H1 (cell line): Measurements from ENCODE around the gene ARAP3. TPM values are rescaled to one million over a fixed set of nuclear protein-coding genes. Genes with fewer than 3 reads are reported as not detected.

Experiments used
- CTCF ChIA-PET: fragments of 300-600 bp; sonication (Branson Sonifier 250); formaldehyde crosslinking; loops from one replicate; lab custom pipeline; 2021; ENCODE audit not compliant: partially characterized antibody; lab: Charles Lee
- POLR2A ChIA-PET: fragments of 300-600 bp; sonication (Branson Sonifier 250); formaldehyde crosslinking; loops from one replicate; lab custom pipeline; 2021; ENCODE audit warnings: inconsistent platforms; ENCODE audit not compliant: partially characterized antibody; lab: Charles Lee
- DNase-seq, 2 experiments: peaks; one replicate each; pipeline versions ENCODE4 v3.0.0 to v3.0.0-alpha.2; 2010 to 2022; ENCODE audit warnings: low spot score in 2 of 2, low read depth in 1 of 2, mixed read lengths in 1 of 2
- FAIRE-seq: peaks from 2 replicates; lab custom pipeline; 2011; peaks lifted over from hg19 to GRCh38; lab: Jason Lieb, UNC
- H2AFZ ChIP-seq: 2 replicates; pipeline ENCODE4 v1.8.1; 2012; ENCODE audit warnings: low read length, inconsistent platforms
- H2AK5ac ChIP-seq: 2 replicates; pipeline ENCODE4 v1.6.1; 2013; ENCODE audit warnings: low read depth, low read length
- H2BK120ac ChIP-seq: replicated peaks from 2 replicates; pipeline ENCODE3; 2013; ENCODE audit warnings: low read depth, low read length, inconsistent platforms
- H2BK12ac ChIP-seq: 2 replicates; pipeline ENCODE4 v1.6.1; 2013; ENCODE audit warnings: low read depth, low read length
- H2BK15ac ChIP-seq: 2 replicates; pipeline ENCODE4 v1.6.1; 2013; ENCODE audit warnings: low read length
- H2BK20ac ChIP-seq: 2 replicates; pipeline ENCODE4 v1.6.1; 2013; ENCODE audit warnings: low read length
- H2BK5ac ChIP-seq: 2 replicates; pipeline ENCODE4 v1.6.1; 2013; ENCODE audit warnings: low read depth, low read length
- H3K14ac ChIP-seq: 2 replicates; pipeline ENCODE4 v1.6.1; 2013; ENCODE audit warnings: inconsistent platforms; ENCODE audit not compliant: insufficient read length
- H3K18ac ChIP-seq: 2 replicates; pipeline ENCODE4 v1.6.1; 2013; ENCODE audit warnings: low read length; ENCODE audit errors: extremely low read depth
- H3K23ac ChIP-seq: 2 replicates; pipeline ENCODE4 v1.6.1; 2013; ENCODE audit warnings: inconsistent platforms; ENCODE audit not compliant: insufficient read length
- H3K23me2 ChIP-seq: 2 replicates; pipeline ENCODE4 v1.6.1; 2013; ENCODE audit warnings: low read depth, low read length
- H3K27ac ChIP-seq: 2 replicates; pipeline ENCODE4 v1.6.1; 2011; ENCODE audit warnings: low read depth, low read length, inconsistent platforms
- H3K27me3 ChIP-seq, 4 experiments: replicated peaks in 1 of 4; 1 replicate in 1 of 4; 2 replicates in 3 of 4; pipeline versions ENCODE4 v1.6.1 to v1.8.1; 2011 to 2013; ENCODE audit warnings: low read length in 3 of 4, mild to moderate bottlenecking in 3 of 4, inconsistent platforms in 2 of 4, mixed read lengths in 2 of 4, moderate library complexity in 1 of 4; ENCODE audit not compliant: control insufficient read depth in 3 of 4, insufficient read depth in 3 of 4; ENCODE audit errors: extremely low read depth in 1 of 4
- H3K36me3 ChIP-seq, 4 experiments: 2 replicates each; pipeline versions ENCODE4 v1.6.1 to v1.8.1; 2011 to 2013; ENCODE audit warnings: mild to moderate bottlenecking in 4 of 4, low read length in 3 of 4, moderate library complexity in 2 of 4, control low read depth in 1 of 4, inconsistent platforms in 1 of 4; ENCODE audit not compliant: insufficient read depth in 4 of 4, control insufficient read depth in 2 of 4
- H3K4ac ChIP-seq: replicated peaks from 2 replicates; pipeline ENCODE3; 2013; ENCODE audit warnings: low read length, low read depth, mixed read lengths, inconsistent platforms; ENCODE audit not compliant: insufficient read length
- H3K4me1 ChIP-seq, 4 experiments: replicated peaks in 1 of 4; 1 replicate in 1 of 4; 2 replicates in 3 of 4; pipeline versions ENCODE4 v1.6.1 to v1.8.1; 2011 to 2013; ENCODE audit warnings: low read length in 3 of 4, inconsistent platforms in 2 of 4, mixed read lengths in 1 of 4; ENCODE audit not compliant: insufficient read depth in 4 of 4, control insufficient read depth in 3 of 4
- H3K4me2 ChIP-seq, 2 experiments: 2 replicates each; pipeline versions ENCODE4 v1.6.1 to v1.8.1; 2011 to 2013; ENCODE audit warnings: low read depth in 2 of 2, low read length in 2 of 2, control low read depth in 1 of 2, inconsistent platforms in 1 of 2, mild to moderate bottlenecking in 1 of 2; ENCODE audit not compliant: insufficient read depth in 1 of 2
- H3K4me3 ChIP-seq, 4 experiments: fragments of 200-600, 300-600 bp in 1 of 4; sonication (generic), shearing (Covaris generic), sonication (Bioruptor Twin) in 1 of 4; 2 replicates each; pipeline versions ENCODE4 v1.5.1 to v1.8.1; 2011 to 2016; ENCODE audit warnings: low read length in 4 of 4, low read depth in 3 of 4, control low read depth in 2 of 4, inconsistent platforms in 2 of 4, mild to moderate bottlenecking in 2 of 4, mixed read lengths in 1 of 4, moderate library complexity in 1 of 4; ENCODE audit not compliant: insufficient read depth in 2 of 4; ENCODE audit errors: extremely low read depth in 1 of 4
- H3K56ac ChIP-seq: replicated peaks from 2 replicates; pipeline ENCODE3; 2013; ENCODE audit warnings: low read depth, mild to moderate bottlenecking, mixed read lengths, low read length, inconsistent platforms; ENCODE audit not compliant: insufficient read length
- H3K79me1 ChIP-seq: 2 replicates; pipeline ENCODE4 v1.6.1; 2013; ENCODE audit warnings: low read depth, low read length, control low read depth
- H3K79me2 ChIP-seq, 2 experiments: 2 replicates each; pipeline versions ENCODE4 v1.6.1 to v1.8.1; 2012 to 2013; ENCODE audit warnings: low read length in 2 of 2, mild to moderate bottlenecking in 2 of 2, inconsistent platforms in 1 of 2; ENCODE audit not compliant: insufficient read depth in 2 of 2, control insufficient read depth in 1 of 2
- H3K9ac ChIP-seq, 4 experiments: replicated peaks in 1 of 4; 1 replicate in 1 of 4; 2 replicates in 3 of 4; pipeline versions ENCODE4 v1.6.1 to v1.8.1; 2011 to 2013; ENCODE audit warnings: low read depth in 3 of 4, low read length in 3 of 4, control low read depth in 2 of 4, mild to moderate bottlenecking in 2 of 4, moderate library complexity in 2 of 4, inconsistent platforms in 1 of 4; ENCODE audit errors: extremely low read depth in 1 of 4
- H3K9me3 ChIP-seq, 2 experiments: 2 replicates each; pipeline versions ENCODE4 v1.6.1 to v1.8.1; 2012 to 2013; ENCODE audit warnings: mild to moderate bottlenecking in 2 of 2, moderate library complexity in 2 of 2, control low read depth in 1 of 2, inconsistent platforms in 1 of 2, low read depth in 1 of 2, low read length in 1 of 2, mixed read lengths in 1 of 2; ENCODE audit not compliant: insufficient read depth in 2 of 2
- H4K20me1 ChIP-seq, 2 experiments: replicated peaks in 1 of 2; 2 replicates each; pipeline versions ENCODE3 to v1.8.1; 2011 to 2013; ENCODE audit warnings: inconsistent platforms in 2 of 2, low read length in 2 of 2, mild to moderate bottlenecking in 1 of 2; ENCODE audit not compliant: insufficient read depth in 2 of 2, control insufficient read depth in 1 of 2
- H4K5ac ChIP-seq: 2 replicates; pipeline ENCODE4 v1.6.1; 2013; ENCODE audit warnings: low read length, low read depth, mixed read lengths, inconsistent platforms; ENCODE audit not compliant: insufficient read length
- H4K8ac ChIP-seq: 2 replicates; pipeline ENCODE4 v1.8.0; 2013; ENCODE audit warnings: mild to moderate bottlenecking, moderate library complexity, low read length, inconsistent platforms; ENCODE audit not compliant: insufficient read depth; ENCODE audit errors: extremely low read depth
- H4K91ac ChIP-seq: replicated peaks from 2 replicates; pipeline ENCODE3; 2013; ENCODE audit warnings: low read length, mixed read lengths, inconsistent platforms; ENCODE audit not compliant: insufficient read length
- BACH1 ChIP-seq: IDR thresholded peaks from 2 replicates; pipeline ENCODE4 v1.6.1; 2012; ENCODE audit warnings: low read length, improper control_type of control experiment
- BCL11A ChIP-seq, 2 experiments: IDR thresholded peaks; one replicate each; pipeline ENCODE4 v1.6.1; 2011; ENCODE audit warnings: low read depth in 2 of 2, low read length in 2 of 2, mild to moderate bottlenecking in 2 of 2
- CREB1 ChIP-seq: IDR thresholded peaks from 2 replicates; pipeline ENCODE4 v1.6.1; 2012; ENCODE audit warnings: inconsistent platforms
- E2F6 ChIP-seq: IDR thresholded peaks from 2 replicates; pipeline ENCODE4 v1.6.1; 2012; ENCODE audit warnings: inconsistent platforms
- FOSL1 ChIP-seq: IDR thresholded peaks from 2 replicates; pipeline ENCODE4 v1.6.1; 2011; ENCODE audit warnings: mild to moderate bottlenecking, low read depth, low read length, moderate library complexity; ENCODE audit not compliant: insufficient read depth
- MAFK ChIP-seq: IDR thresholded peaks from 2 replicates; pipeline ENCODE4 v1.6.1; 2012; ENCODE audit warnings: low read depth, mild to moderate bottlenecking, improper control_type of control experiment, low read length
- MAX ChIP-seq: IDR thresholded peaks from 2 replicates; pipeline ENCODE4 v1.6.1; 2012; ENCODE audit warnings: inconsistent platforms
- PHF8 ChIP-seq: fragments of 200-600 bp; sonication (generic); conservative IDR thresholded peaks from 2 replicates; pipeline ENCODE4 v1.7.1; 2012; ENCODE audit warnings: low read depth, mild to moderate bottlenecking, inconsistent platforms, low read length, moderate library complexity
- RXRA ChIP-seq: IDR thresholded peaks from 2 replicates; pipeline ENCODE4 v1.6.1; 2011; ENCODE audit warnings: low read depth, mild to moderate bottlenecking, low read length, moderate library complexity; ENCODE audit not compliant: insufficient read depth
- SP1 ChIP-seq: IDR thresholded peaks from 2 replicates; pipeline ENCODE4 v1.6.1; 2011; ENCODE audit warnings: low read depth, low read length
- SP2 ChIP-seq: IDR thresholded peaks from 2 replicates; pipeline ENCODE4 v1.6.1; 2012; ENCODE audit warnings: mild to moderate bottlenecking, low read length, inconsistent platforms
- SUZ12 ChIP-seq: fragments of 200-600 bp; sonication (generic); IDR thresholded peaks from 2 replicates; pipeline ENCODE4 v1.6.1; 2012; ENCODE audit warnings: mild to moderate bottlenecking, inconsistent platforms, low read length, moderate library complexity, mixed read lengths
- TBP ChIP-seq: IDR thresholded peaks from 2 replicates; pipeline ENCODE4 v1.6.1; 2011; ENCODE audit warnings: low read depth, low read length, improper control_type of control experiment
- TCF12 ChIP-seq: IDR thresholded peaks from 2 replicates; pipeline ENCODE4 v1.6.1; 2011; ENCODE audit warnings: low read depth, mild to moderate bottlenecking, low read length
- polyA plus RNA-seq, 7 experiments: library from polyadenylated mRNA; depleted of rRNA in 3 of 7; stranded (reverse) in 5 of 7; unstranded in 2 of 7; fragments of >200 nt in 5 of 7; fragments of 200-250 nt in 2 of 7; gene quantifications; 1 replicate in 5 of 7; 2 replicates in 1 of 7; 4 replicates in 1 of 7; pipeline versions ENCODE4 v1.2.1 to v1.2.3, GENCODE V29; 2011 to 2013; ENCODE audit warnings: missing spikeins in 2 of 7, mixed read lengths in 2 of 7
- total RNA-seq: library from RNA; stranded (reverse); fragmentation: NEBNext Ultra II Directional; extraction: Animal tissue kit (Norgen Biotek cat#: 25700); gene quantifications from 2 replicates; pipeline ENCODE4 v1.2.1, GENCODE V29; 2021

Gene ARAP3
- total and polyA plus RNA-seq, 2 of the 8 experiments (the other 6 are each of a cell fraction or from before 2014, with no cell fraction given), result 14.4 to 48.6 TPM

- H3K79me2 ChIP-seq, result peaks cover 0 to 6% of the 10 kb centered on the region in 2 experiments; a peak in 1 of 4 replicates
- H3K4me3 ChIP-seq, result no peak overlapping the region
- no peak overlapping the region for H2AFZ ChIP-seq
- peaks cover 15% of the 10 kb centered on the region for H3K23me2 ChIP-seq
- peak overlapping the region in 1 of 2 experiments; percentile 88; a peak in 1 of 4 replicates for H3K4me2 ChIP-seq
- H3K14ac ChIP-seq, result no peak overlapping the region
- peaks cover 0 to 5% (median 2%) of the 10 kb centered on the region in 4 experiments; a peak in 5 of 8 replicates for H3K36me3 ChIP-seq
- ChIA-PET POLR2A (interaction anchor here (0.7 to 3.8 kb wide), 13 partner anchors 8 to 286 kb away, joined by 3 to 18 read pairs (median 4); partner anchors contain the start of genes HDAC3 and RELL2), CTCF (interaction anchor here (0.6 to 4.0 kb wide), 20 partner anchors 9 to 285 kb away, joined by 3 to 28 read pairs (median 4); partner anchors contain the start of genes PCDH1 and RNF14)
- no peak overlapping the region for H4K8ac ChIP-seq
- no peak overlapping the region for H2BK12ac ChIP-seq
- no peak overlapping the region for H2BK15ac ChIP-seq
- no peak overlapping the region for H2BK20ac ChIP-seq
- H3K23ac ChIP-seq, result no peak overlapping the region
- H2AK5ac ChIP-seq, result no peak overlapping the region
- H2BK120ac ChIP-seq, result no peak overlapping the region
- no peaks in the 10 kb centered on the region for H3K27me3 ChIP-seq
- no peak for FAIRE-seq
- H3K9me3 ChIP-seq, result no peaks in the 10 kb centered on the region
- H2BK5ac ChIP-seq, result no peak overlapping the region
- H3K4ac ChIP-seq, result no peak overlapping the region
- H4K5ac ChIP-seq, result no peak overlapping the region
- H3K9ac ChIP-seq, result no peak overlapping the region
- H3K79me1 ChIP-seq, result no peaks in the 10 kb centered on the region; the same call in 1 of the 2 replicates
- no peak overlapping the region for H3K56ac ChIP-seq
- no peak overlapping the region for H4K91ac ChIP-seq
- H4K20me1 ChIP-seq, result no peaks in the 10 kb centered on the region
- no peak for DNase-seq
- H3K18ac ChIP-seq, result no peak overlapping the region
- TF ChIP-seq BCL11A (IDR thresholded peaks at IDR 0.05; ENCODE audit: low read depth in 2 of 2, low read length in 2 of 2) (no peak), BACH1 (no peak), TCF12 (no peak), RXRA (no peak), MAX (no peak), FOSL1 (no peak), CREB1 (no peak), PHF8 (no peak), TBP (no peak), E2F6 (no peak), MAFK (no peak), SP2 (no peak), SUZ12 (no peak), SP1 (no peak)
- peaks cover 10 to 27% (median 20%) of the 10 kb centered on the region in 4 experiments for H3K4me1 ChIP-seq
- H3K27ac ChIP-seq, result no peak overlapping the region
These were observed 1.6 kb upstream of the ARAP3 start for GRCh38 chr5:141683596-141684141.
